Immature natural killer cell (primary cell): ENCODE measurements around the gene RCSD1. TPM values are rescaled to one million over a fixed set of nuclear protein-coding genes. Genes with fewer than 3 reads are reported as not detected.

Source experiments
- DNase-seq, 3 donors: peaks; one replicate each; pipeline ENCODE4 v3.0.0; 2022; ENCODE audit warnings: mixed read lengths in 1 of 3
- H3K27ac Mint-ChIP-seq, 6 donors: one replicate each; pipeline ENCODE4 v1.8.0; 2020; ENCODE audit warnings: mixed read lengths in 6 of 6, mild to moderate bottlenecking in 5 of 6, inconsistent platforms in 4 of 6, moderate library complexity in 3 of 6
- H3K27me3 Mint-ChIP-seq, 3 donors: one replicate each; pipeline ENCODE4 v1.8.0; 2020 to 2021; ENCODE audit warnings: low read depth in 3 of 3, mild to moderate bottlenecking in 3 of 3, mixed read lengths in 3 of 3, moderate library complexity in 3 of 3, inconsistent platforms in 1 of 3
- H3K36me3 Mint-ChIP-seq, 3 donors: one replicate each; pipeline ENCODE4 v1.8.0; 2020; ENCODE audit warnings: mixed read lengths in 3 of 3, inconsistent platforms in 2 of 3, mild to moderate bottlenecking in 2 of 3
- H3K4me1 Mint-ChIP-seq, 2 donors: one replicate each; pipeline ENCODE4 v1.8.0; 2020; ENCODE audit warnings: inconsistent platforms in 2 of 2, mild to moderate bottlenecking in 2 of 2, mixed read lengths in 2 of 2, moderate library complexity in 1 of 2
- H3K4me3 Mint-ChIP-seq, 5 donors: one replicate each; pipeline ENCODE4 v1.8.0; 2020; ENCODE audit warnings: mild to moderate bottlenecking in 5 of 5, mixed read lengths in 5 of 5, inconsistent platforms in 3 of 5, moderate library complexity in 3 of 5
- H3K9me3 Mint-ChIP-seq, 6 donors: one replicate each; pipeline ENCODE4 v1.8.0; 2020; ENCODE audit warnings: mild to moderate bottlenecking in 6 of 6, mixed read lengths in 6 of 6, inconsistent platforms in 4 of 6, moderate library complexity in 3 of 6
- polyA plus RNA-seq, 3 donors: library from polyadenylated mRNA; unstranded; fragments of 300-500 nt; fragmentation: Illumina TruSeq; gene quantifications; one replicate each; pipeline ENCODE4 v1.2.3, GENCODE V29; 2021

Gene RCSD1
- polyA plus RNA-seq, 3 donors from 2014 or later, result 96.2 to 179 (median 129) TPM

- no peaks in the 10 kb centered on the region for H3K27me3 Mint-ChIP-seq
- no peaks in the 10 kb centered on the region for H3K9me3 Mint-ChIP-seq
- H3K27ac Mint-ChIP-seq, result peak overlapping the region in 1 of 6 donors; percentile 85
- no peak for DNase-seq
- peak overlapping the region in 2 of 5 donors; percentile 15 to 36 for H3K4me3 Mint-ChIP-seq
- H3K4me1 Mint-ChIP-seq, result peaks cover 16 to 25% of the 10 kb centered on the region in 2 donors
- peaks cover 0 to 16% (median 12%) of the 10 kb centered on the region in 3 donors for H3K36me3 Mint-ChIP-seq
These were observed 51.0 kb downstream of the RCSD1 start for GRCh38 chr1:167681024-167681423.

GRCh38 chr1:167681451-167682098 lies 51.5 kb downstream of the RCSD1 start:
- Mint-ChIP-seq H3K4me1 (peaks cover 17 to 23% of the 10 kb centered on the region in 2 donors), H3K4me3 (peak overlapping the region in 4 of 5 donors; percentile 21 to 51 (median 39)), H3K27me3 (no peaks in the 10 kb centered on the region), H3K9me3 (no peaks in the 10 kb centered on the region), H3K27ac (peak overlapping the region in 1 of 6 donors; percentile 85), H3K36me3 (peaks cover 0 to 16% (median 12%) of the 10 kb centered on the region in 3 donors)
- no peak for DNase-seq

GRCh38 chr1:167683226-167683625 lies 53.2 kb downstream of the RCSD1 start:
- Mint-ChIP-seq H3K36me3 (peaks cover 0 to 23% (median 12%) of the 10 kb centered on the region in 3 donors), H3K27me3 (peaks cover 0 to 2% (median 0%) of the 10 kb centered on the region in 3 donors), H3K4me3 (no peak overlapping the region), H3K9me3 (no peaks in the 10 kb centered on the region), H3K4me1 (peaks cover 20 to 29% of the 10 kb centered on the region in 2 donors), H3K27ac (peak overlapping the region in 2 of 6 donors; percentile 69 to 75)
- no peak for DNase-seq

- DNase-seq, result no peak
- Mint-ChIP-seq H3K4me1 (peaks cover 22 to 30% of the 10 kb centered on the region in 2 donors), H3K27me3 (peaks cover 0 to 2% (median 0%) of the 10 kb centered on the region in 3 donors), H3K9me3 (no peaks in the 10 kb centered on the region), H3K27ac (peak overlapping the region; percentile 53 to 75 (median 64)), H3K36me3 (peaks cover 0 to 29% (median 16%) of the 10 kb centered on the region in 3 donors), H3K4me3 (no peak overlapping the region)
These were observed 53.8 kb downstream of the RCSD1 start for GRCh38 chr1:167683641-167684502.

GRCh38 chr1:167685844-167686243 lies 55.8 kb downstream of the RCSD1 start:
- no peak for DNase-seq
- H3K4me1 Mint-ChIP-seq, result peaks cover 22 to 30% of the 10 kb centered on the region in 2 donors
- H3K4me3 Mint-ChIP-seq, result no peak overlapping the region
- H3K9me3 Mint-ChIP-seq, result no peaks in the 10 kb centered on the region
- peak overlapping the region in 5 of 6 donors; percentile 44 to 87 (median 78) for H3K27ac Mint-ChIP-seq
- H3K36me3 Mint-ChIP-seq, result peaks cover 0 to 41% (median 24%) of the 10 kb centered on the region in 3 donors
- peaks cover 0 to 2% (median 0%) of the 10 kb centered on the region in 3 donors for H3K27me3 Mint-ChIP-seq

GRCh38 chr1:167687919-167688519 lies 58.0 kb downstream of the RCSD1 start:
- Mint-ChIP-seq H3K27ac (peak overlapping the region; percentile 19 to 81 (median 56)), H3K27me3 (peaks cover 0 to 2% (median 0%) of the 10 kb centered on the region in 3 donors)

GRCh38 chr1:167689567-167689920 lies 59.5 kb downstream of the RCSD1 start:
- H3K27me3 Mint-ChIP-seq, result peaks cover 0 to 2% (median 0%) of the 10 kb centered on the region in 3 donors
- H3K27ac Mint-ChIP-seq, result peak overlapping the region in 3 of 6 donors; percentile 14 to 49 (median 15)
- no peaks in the 10 kb centered on the region for H3K9me3 Mint-ChIP-seq
- no peak overlapping the region for H3K4me3 Mint-ChIP-seq
- peaks cover 4 to 59% (median 41%) of the 10 kb centered on the region in 3 donors for H3K36me3 Mint-ChIP-seq
- no peak for DNase-seq
- H3K4me1 Mint-ChIP-seq, result peaks cover 17 to 30% of the 10 kb centered on the region in 2 donors

More at GRCh38 chr1:167687919-167688519, 58.0 kb downstream of the RCSD1 start:
- Mint-ChIP-seq H3K4me1 (peaks cover 24 to 30% of the 10 kb centered on the region in 2 donors), H3K36me3 (peaks cover 0 to 50% (median 33%) of the 10 kb centered on the region in 3 donors), H3K9me3 (no peaks in the 10 kb centered on the region), H3K4me3 (no peak overlapping the region)
- peak; percentile 67 to 74 (median 69) for DNase-seq

- peaks cover 17 to 33% of the 10 kb centered on the region in 2 donors for H3K4me1 Mint-ChIP-seq
- H3K4me3 Mint-ChIP-seq, result no peak overlapping the region
- H3K36me3 Mint-ChIP-seq, result peaks cover 8 to 60% (median 44%) of the 10 kb centered on the region in 3 donors
- no peaks in the 10 kb centered on the region for H3K9me3 Mint-ChIP-seq
- peak overlapping the region in 2 of 6 donors; percentile 14 to 49 for H3K27ac Mint-ChIP-seq
- DNase-seq, result no peak
- H3K27me3 Mint-ChIP-seq, result peaks cover 0 to 4% (median 0%) of the 10 kb centered on the region in 3 donors
These were observed 60.0 kb downstream of the RCSD1 start for GRCh38 chr1:167690053-167690452.

- no peak overlapping the region for H3K4me3 Mint-ChIP-seq
- DNase-seq, result no peak
- peaks cover 0 to 2% (median 0%) of the 10 kb centered on the region in 3 donors for H3K27me3 Mint-ChIP-seq
- no peaks in the 10 kb centered on the region for H3K9me3 Mint-ChIP-seq
- H3K27ac Mint-ChIP-seq, result peak overlapping the region in 4 of 6 donors; percentile 53 to 78 (median 70)
- peaks cover 5 to 11% of the 10 kb centered on the region in 2 donors for H3K4me1 Mint-ChIP-seq
- peaks cover 15 to 66% (median 53%) of the 10 kb centered on the region in 3 donors for H3K36me3 Mint-ChIP-seq
These were observed 63.5 kb downstream of the RCSD1 start for GRCh38 chr1:167693425-167694045.

GRCh38 chr1:167694691-167695090 lies 64.7 kb downstream of the RCSD1 start:
- Mint-ChIP-seq H3K9me3 (no peaks in the 10 kb centered on the region), H3K4me3 (no peak overlapping the region), H3K27me3 (peaks cover 0 to 2% (median 2%) of the 10 kb centered on the region in 3 donors), H3K36me3 (peaks cover 24 to 68% (median 55%) of the 10 kb centered on the region in 3 donors), H3K4me1 (peaks cover 6 to 20% of the 10 kb centered on the region in 2 donors), H3K27ac (peak overlapping the region in 4 of 6 donors; percentile 20 to 78 (median 54))
- DNase-seq, result no peak

GRCh38 chr1:167695147-167695546 lies 65.1 kb downstream of the RCSD1 start:
- Mint-ChIP-seq H3K9me3 (no peaks in the 10 kb centered on the region), H3K4me1 (peaks cover 9 to 24% of the 10 kb centered on the region in 2 donors), H3K27ac (peak overlapping the region in 4 of 6 donors; percentile 20 to 78 (median 54)), H3K36me3 (peaks cover 29 to 69% (median 55%) of the 10 kb centered on the region in 3 donors), H3K4me3 (no peak overlapping the region), H3K27me3 (peaks cover 0 to 2% (median 2%) of the 10 kb centered on the region in 3 donors)
- DNase-seq, result no peak

GRCh38 chr1:167695756-167696561 lies 65.9 kb downstream of the RCSD1 start:
- Mint-ChIP-seq H3K27ac (peak overlapping the region in 4 of 6 donors; percentile 35 to 49 (median 40)), H3K27me3 (peaks cover 0 to 2% (median 2%) of the 10 kb centered on the region in 3 donors), H3K4me3 (no peak overlapping the region), H3K9me3 (no peaks in the 10 kb centered on the region), H3K36me3 (peaks cover 29 to 66% (median 54%) of the 10 kb centered on the region in 3 donors), H3K4me1 (peaks cover 9 to 24% of the 10 kb centered on the region in 2 donors)
- DNase-seq, result no peak
